Measurements from ENCODE around the gene RHOV.
A peak's percentile ranks its signal among the peaks of the same experiment; 100 is the strongest.

Gene RHOV

GRCh38 chr15:40873694-40874561 is at the start of gene RHOV:
RHOV (minus strand) TSS chr15:40874234; CDS start chr15:40874139, 95 bp downstream.
- peak in 2 of 4 experiments; percentile 13 to 19 for DNase-seq

GRCh38 chr15:40923551-40923950 is 49.5 kb upstream of the RHOV start:
- DNase-seq: no peak

- no peak for DNase-seq
These were observed 48.6 kb upstream of the RHOV start for GRCh38 chr15:40922608-40923005.

- no peak for DNase-seq
These were observed 48.0 kb upstream of the RHOV start for GRCh38 chr15:40921949-40922607.

- no peak for DNase-seq
These were observed 44.9 kb upstream of the RHOV start for GRCh38 chr15:40918799-40919392.

- DNase-seq: no peak
These were observed 44.2 kb upstream of the RHOV start for GRCh38 chr15:40918146-40918798.

GRCh38 chr15:40917585-40917984 is 43.6 kb upstream of the RHOV start:
- no peak for DNase-seq

GRCh38 chr15:40915679-40916078 is 41.6 kb upstream of the RHOV start:
- DNase-seq: no peak

- no peak for DNase-seq
These were observed 41.2 kb upstream of the RHOV start for GRCh38 chr15:40915116-40915661.

- no peak for DNase-seq
These were observed 40.5 kb upstream of the RHOV start for GRCh38 chr15:40914486-40914885.

- no peak for DNase-seq
These were observed 40.0 kb upstream of the RHOV start for GRCh38 chr15:40914013-40914412.

GRCh38 chr15:40912478-40912877 is 38.4 kb upstream of the RHOV start:
- no peak for DNase-seq

GRCh38 chr15:40911693-40912092 is 37.7 kb upstream of the RHOV start:
- DNase-seq: no peak

GRCh38 chr15:40911141-40911540 is 37.1 kb upstream of the RHOV start:
- no peak for DNase-seq

GRCh38 chr15:40909662-40910630 is 35.9 kb upstream of the RHOV start:
- DNase-seq: no peak

- no peak for DNase-seq
These were observed 34.1 kb upstream of the RHOV start for GRCh38 chr15:40908095-40908494.

GRCh38 chr15:40906991-40907802 is 33.2 kb upstream of the RHOV start:
- DNase-seq: peak in 2 of 4 experiments; percentile 24 to 51

GRCh38 chr15:40906091-40906990 is 32.3 kb upstream of the RHOV start:
- peak; percentile 57 to 68 (median 64) for DNase-seq

GRCh38 chr15:40904552-40905201 is 30.6 kb upstream of the RHOV start:
- DNase-seq: no peak
